DMS 273 (cell line): Measurements from ENCODE around the gene TVP23A.
A peak's percentile ranks its signal among the peaks of the same experiment; 100 is the strongest.
"Not testable (repeated sequence)": the region's sequence is repeated elsewhere in the genome, so short reads cannot be mapped to it uniquely, and the experiment has no call there.

Experiments
- DNase-seq: peaks from one replicate; lab custom pipeline; 2025; ENCODE audit not compliant: unreplicated experiment; lab: John Stamatoyannopoulos, UW

Gene TVP23A

GRCh38 chr16:10752843-10753523, 65.6 kb downstream of the TVP23A start:
- DNase-seq: peak; percentile 69

DNA sequence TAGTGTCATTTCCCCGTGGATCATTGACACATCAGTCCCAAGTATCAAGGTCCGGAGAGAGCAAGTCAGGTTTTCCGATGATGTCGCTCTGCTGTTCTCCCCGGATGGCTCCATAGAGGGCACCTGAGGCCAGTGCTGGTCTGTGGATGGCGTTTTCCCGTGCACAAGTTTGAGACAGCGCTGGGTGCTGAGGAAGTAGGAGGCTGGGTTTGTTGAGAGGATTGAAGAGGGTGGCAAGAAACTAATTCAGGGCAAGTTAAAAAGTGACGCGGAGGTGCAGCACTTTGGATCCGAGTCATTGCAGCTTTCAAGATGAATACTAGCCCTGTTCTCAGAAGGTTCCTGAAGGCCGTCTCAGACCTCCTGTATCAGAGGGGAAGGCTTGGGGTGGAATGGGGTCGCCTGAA, 67.3 kb downstream of the TVP23A start:
- DNase-seq: no peak

GRCh38 chr16:10750793-10751192, 67.8 kb downstream of the TVP23A start:
- DNase-seq: peak; percentile 12

DNA sequence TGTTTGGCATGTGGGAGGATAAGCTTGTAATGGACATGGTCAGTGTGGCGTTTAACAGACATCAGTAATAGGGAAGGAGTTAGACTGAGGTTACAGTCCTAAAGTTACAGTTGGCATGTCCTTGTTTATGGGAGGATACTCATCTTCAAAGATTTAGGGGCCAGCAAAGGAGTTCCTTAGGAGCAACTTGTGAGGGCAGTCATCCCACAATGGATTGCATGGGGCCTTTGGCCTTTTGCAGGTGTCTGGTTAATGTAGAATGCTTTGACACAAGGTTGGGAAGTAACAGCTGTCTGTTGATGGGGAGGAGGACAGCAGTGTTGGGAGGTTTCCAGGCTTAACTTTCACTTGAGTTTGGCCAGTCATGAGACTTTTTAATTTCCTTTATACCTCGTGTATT, 72.8 kb downstream of the TVP23A start:
- DNase-seq: no peak

DNA sequence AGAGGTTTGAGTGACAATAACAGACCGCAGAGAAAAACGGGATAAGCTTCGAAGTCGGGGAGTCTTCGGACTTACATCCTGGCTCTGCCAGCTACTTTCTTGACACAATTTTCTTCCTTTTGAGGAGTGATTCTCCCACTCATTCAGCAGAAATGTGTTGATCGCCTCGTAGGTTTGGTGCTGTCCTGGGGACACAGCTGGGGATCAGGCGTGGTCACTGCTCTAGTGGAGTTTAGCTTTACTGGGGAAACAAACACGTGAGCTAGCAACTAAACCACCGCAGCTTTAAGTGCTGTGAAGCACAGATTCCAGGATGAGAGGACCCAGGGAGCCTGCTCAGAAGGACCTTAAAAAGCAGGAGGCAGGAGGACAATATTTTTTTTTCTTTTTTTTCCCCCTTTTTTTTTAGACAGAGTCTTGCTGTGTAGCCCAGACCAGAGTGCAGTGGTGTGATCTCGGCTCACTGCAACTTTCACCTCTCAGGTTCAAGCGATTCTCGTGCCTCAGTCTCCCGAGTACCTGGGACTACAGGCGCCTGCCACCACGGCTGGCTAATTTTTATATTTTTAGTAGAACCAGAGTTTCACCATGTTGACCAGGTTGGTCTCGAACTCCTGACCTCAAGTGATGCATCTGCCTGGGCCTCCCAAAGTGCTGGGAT, 74.1 kb downstream of the TVP23A start:
- peak; percentile 52 for DNase-seq

DNA sequence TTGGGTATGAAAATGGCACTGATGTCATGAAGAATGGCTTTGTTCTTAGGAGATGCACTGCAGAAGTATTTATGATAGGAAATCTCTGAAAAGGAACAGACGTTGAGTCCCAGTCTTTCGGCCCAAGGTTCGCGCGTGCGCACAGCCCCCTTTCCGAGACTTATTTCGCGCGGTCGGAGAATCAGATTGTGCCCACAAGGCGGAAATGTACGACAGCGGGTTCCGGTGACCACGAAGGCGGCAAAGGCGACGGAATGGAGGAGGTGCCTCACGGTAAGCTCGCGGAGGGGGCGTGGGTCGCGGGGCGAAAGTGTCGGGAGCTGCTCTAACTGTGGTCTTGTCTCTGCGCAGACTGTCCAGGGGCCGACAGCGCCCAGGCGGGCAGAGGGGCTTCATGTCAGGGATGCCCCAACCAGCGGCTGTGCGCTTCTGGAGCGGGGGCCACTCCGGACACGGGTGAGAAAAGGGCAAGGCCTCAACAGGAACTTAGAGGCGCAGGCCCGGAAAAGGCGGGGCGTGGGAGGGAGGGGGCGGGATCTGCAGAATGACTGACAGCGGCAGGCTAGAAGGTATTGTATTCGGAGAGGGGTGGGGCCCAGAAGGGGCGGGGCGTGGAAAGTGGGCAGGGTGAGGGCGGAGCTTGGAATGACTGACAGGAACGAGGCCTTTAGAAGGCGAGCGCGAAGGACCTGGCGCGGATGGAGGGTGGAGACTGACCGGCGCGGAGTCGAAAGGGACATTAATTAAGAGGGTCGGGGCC, 74.8 kb downstream of the TVP23A start, which contains the start of gene NUBP1:
Gene NUBP1 (plus strand): TSS at position 233 of the 760 bp plus-strand sequence. CDS start 22 bp downstream, at position 255.
- DNase-seq: peak; percentile 97

GRCh38 chr16:10743227-10743609, 75.4 kb downstream of the TVP23A start:
- no peak for DNase-seq

DNA sequence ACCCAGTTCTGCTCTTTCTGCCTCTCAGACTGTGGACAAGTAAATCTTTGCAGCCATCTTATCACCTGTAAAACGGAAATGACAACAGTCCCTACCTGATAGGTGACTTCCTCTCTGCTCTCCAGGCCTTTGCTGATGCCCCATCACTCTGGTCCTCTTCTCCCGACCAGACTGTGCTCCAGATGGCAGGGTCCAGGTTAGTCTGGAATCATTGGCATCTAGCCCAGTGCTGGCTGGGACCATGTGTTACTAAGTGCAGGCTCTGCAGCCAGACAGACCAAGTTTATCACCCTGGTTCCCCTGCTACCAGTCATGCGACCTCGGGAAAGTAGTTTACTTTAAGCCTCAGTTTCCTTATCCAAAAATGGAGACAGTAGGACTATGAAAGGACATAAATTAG, 76.8 kb downstream of the TVP23A start:
- peak; percentile 98 for DNase-seq

DNA sequence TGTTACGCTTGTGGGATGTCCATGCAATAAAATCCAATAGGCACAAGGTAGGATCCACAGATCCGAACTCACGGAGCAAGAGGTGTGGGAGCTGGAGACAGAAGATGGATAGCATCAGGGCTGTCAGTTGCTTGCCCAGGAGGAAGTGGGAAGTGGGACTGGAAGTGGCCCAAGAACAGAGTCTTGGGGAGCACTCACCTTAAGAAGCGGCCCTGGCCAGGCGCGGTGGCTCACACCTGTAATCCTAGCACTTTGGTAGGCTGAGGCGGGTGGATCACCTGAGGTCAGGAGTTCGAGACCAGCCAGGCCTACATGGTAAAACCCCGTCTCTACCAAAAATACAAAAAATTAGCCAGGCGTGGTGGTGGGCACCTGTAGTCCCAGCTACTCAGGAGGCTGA, 77.3 kb downstream of the TVP23A start:
- not testable (repeated sequence) for DNase-seq

- no peak for DNase-seq
These were observed 77.8 kb downstream of the TVP23A start for GRCh38 chr16:10740845-10741208.

DNA sequence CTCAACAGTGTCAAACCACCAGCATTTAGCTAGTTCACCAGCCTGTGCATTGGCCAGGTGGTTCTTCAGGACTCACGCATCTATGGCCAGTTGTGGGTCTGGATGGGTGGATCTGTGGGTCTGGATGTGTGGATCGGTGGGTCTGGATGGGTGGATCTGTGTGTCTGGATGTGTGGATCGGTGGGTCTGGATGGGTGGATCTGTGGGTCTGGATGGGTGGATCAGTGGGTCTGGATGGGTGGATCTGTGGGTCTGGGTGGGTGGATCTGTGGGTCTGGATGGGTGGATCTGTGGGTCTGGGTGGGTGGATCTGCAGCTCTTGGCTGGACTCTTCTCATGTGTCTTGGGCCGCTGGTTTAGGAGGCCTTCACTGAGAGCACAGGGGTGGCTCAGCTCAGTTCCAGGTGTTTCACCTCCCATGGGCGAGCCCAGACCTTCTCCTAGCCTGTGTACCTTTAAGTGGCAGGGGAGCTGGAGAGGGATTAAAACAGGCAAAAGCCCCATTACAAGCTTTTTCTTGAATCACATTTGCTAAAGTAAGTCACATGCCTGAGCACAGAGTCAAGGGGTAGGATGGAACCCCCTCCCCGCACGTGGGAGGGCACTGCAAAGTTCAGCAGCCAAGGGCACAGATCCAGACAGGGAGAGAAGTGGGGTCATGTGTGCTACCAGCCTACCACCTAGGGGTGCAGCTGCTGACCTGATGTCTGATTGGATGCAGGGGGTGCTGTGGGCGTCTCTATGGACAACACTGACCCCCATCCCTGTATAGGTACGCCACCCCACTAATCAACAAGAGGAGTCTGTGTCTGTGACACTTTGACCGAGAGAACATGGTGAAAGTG, 78.4 kb downstream of the TVP23A start:
- no peak for DNase-seq

GRCh38 chr16:10738231-10739077, 80.1 kb downstream of the TVP23A start:
- peak; percentile 53 for DNase-seq

DNA sequence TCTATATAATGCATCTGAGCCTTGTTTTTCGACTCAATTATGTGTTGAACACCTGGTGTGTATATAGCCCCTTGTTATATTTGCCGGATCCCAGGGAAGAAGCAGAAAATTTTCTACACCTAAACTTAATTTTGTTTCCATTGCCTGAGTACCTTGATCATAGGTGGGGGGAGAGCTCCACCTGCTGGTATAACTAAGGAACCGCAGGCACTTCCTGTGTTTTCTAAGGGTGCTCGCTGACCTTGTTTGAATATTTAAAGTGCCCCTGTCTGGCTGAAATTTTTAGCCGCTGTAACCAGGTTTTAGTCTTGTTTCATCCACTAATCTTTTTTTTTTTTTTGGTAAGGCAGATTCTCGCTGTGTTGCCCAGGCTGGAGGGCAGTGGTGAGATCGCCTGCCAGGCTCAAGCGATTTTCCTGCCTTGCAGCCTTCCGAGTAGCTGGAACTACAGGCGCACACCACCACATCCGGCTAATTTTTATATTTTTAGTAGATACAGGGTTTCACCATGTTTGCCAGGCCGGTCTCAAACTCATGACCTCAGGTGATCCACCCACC, 81.4 kb downstream of the TVP23A start:
- peak; percentile 85 for DNase-seq

DNA sequence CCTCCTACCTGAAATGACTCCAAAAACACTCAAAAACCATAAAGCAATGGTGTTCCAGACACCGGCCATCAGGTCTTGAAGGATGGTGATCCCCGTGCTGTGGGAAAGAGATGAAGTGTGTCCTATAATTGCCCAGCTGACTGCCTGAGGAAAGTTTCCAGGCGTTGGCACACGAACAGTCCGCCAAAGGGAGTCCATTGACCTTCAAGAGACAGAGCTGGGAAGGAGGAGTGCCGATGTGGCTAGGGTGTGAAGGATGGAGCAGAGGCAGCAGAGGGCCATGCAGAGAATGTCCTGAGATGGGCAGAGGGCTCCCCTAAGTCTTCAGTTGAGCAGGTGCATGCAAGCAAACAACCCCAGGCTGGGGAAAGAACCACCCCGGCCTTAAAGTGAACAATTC, 86.8 kb downstream of the TVP23A start:
- DNase-seq: no peak

DNA sequence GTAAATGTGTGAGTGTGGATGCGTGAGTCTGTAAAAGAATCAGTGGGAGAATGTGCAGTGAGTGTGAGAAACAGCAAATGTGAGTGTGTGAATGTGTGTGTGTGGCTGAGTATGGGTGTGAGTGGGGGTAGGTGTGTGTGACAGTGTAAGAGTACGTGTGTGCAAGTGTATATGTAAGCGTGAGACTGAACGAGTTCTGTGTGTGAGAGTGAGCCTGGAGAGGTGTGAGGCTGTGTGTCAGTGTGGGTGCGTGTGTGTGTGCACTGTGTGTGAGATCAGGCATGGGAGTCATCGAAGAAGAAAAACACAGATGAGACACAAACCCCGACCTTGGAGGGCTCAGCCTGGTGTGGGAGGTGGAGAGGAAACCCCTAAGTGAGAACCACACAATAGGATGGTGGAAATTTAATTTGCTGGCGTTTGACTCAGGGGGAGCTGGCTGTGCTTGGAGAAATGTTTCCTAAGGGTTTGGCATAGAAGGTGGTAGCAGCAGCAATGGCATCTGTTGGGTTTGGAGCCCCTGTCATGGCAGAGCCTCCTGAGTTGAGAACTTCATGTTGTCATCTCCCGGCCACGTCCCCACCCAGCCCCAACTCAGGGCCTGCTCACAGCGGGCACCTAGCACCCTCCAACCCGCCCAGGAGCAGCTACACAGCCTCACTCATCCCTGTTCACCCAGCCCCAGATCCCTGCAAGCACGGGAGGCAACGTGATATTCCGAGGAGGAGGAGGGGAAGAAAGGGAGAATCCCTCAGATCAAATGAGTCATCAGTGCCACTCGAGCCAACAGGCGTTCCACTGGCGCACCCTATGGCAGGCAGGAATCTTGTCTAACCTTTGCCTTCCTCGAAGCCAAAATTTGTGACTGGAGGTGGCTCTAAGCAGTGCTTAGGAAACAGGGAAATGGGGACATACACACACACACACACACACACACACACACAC, 89.2 kb downstream of the TVP23A start:
- peak; percentile 91 for DNase-seq

DNA sequence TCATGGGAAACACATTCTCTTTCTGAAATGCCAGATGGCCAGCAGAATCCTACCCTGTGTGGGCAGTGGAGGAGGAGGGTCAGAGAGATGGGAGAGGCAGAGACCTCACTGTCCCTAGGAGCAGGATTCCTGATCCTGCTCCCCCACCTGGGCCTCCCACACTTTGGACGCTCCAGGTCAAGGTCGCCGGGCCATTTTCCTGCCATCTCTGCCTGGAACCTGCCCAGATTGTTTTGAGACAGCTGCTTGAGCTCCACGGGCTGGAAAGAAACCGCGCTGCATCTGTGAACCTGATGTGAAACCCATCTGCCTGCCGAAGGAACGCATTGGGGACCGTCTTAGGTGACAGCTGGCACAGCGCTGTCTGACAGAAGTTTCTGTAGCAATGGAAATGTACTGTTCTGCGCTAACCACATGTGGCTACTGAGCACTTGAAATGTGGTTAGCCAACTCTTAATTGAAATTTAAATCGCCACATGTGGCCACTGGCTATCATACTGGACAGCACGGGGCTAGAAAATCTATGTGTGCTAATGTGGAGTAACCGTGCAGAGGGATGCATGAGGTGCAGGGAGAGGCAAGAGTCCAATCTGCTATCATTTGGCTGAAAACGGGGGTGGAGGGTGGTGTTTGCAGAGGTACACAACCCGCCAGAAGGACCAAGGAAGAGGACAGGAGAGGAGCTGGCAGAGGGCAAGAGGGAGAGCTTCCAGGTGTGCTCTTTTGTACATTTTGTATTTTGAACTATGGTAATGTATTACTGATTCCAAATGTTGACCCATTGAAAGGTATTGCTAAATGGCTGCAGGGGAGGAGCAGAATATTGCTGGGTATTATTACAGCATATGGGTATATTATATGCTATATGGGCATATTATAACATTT, 90.3 kb downstream of the TVP23A start:
- peak; percentile 98 for DNase-seq
